SK-N-MC (cell line): ENCODE results near the gene TMEM135.
A peak's percentile ranks its signal among the peaks of the same experiment; 100 is the strongest.
"Not testable (repeated sequence)": the region's sequence is repeated elsewhere in the genome, so short reads cannot be mapped to it uniquely, and the experiment has no call there.

Experiments
- DNase-seq: peaks from one replicate; pipeline ENCODE4 v3.0.0-alpha.2; 2011; ENCODE audit warnings: low read depth, low spot score
- H3K27ac ChIP-seq: fragments of 200-600 bp; sonication (generic); 2 replicates; pipeline ENCODE4 v1.5.1; 2016; ENCODE audit warnings: mixed run types
- H3K36me3 ChIP-seq: fragments of 200-600 bp; sonication (generic); 2 replicates; pipeline ENCODE4 v1.6.1; 2017; ENCODE audit warnings: antibody characterized with exemption, low read length, mixed read lengths; ENCODE audit not compliant: insufficient read depth
- H3K4me3 ChIP-seq: fragments of 200-600 bp; sonication (generic); 2 replicates; pipeline ENCODE4 v1.5.1; 2016
- H3K9ac ChIP-seq: fragments of 200-600 bp; sonication (generic); 2 replicates; pipeline ENCODE4 v1.8.0; 2017; ENCODE audit warnings: mixed run types, mixed read lengths; ENCODE audit not compliant: insufficient read length
- H3K9me3 ChIP-seq: fragments of 200-600 bp; sonication (generic); 2 replicates; pipeline ENCODE4 v1.6.1; 2017; ENCODE audit warnings: low read depth, mild to moderate bottlenecking, antibody characterized with exemption, low read length, moderate library complexity, mixed read lengths
- EZH2 ChIP-seq: fragments of 200-600 bp; sonication (generic); IDR thresholded peaks from one replicate; pipeline ENCODE4 v1.6.1; 2017; ENCODE audit warnings: antibody characterized with exemption
- FOXP2 ChIP-seq: optimal IDR thresholded peaks from 2 replicates; pipeline ENCODE3; 2011; ENCODE audit warnings: mild to moderate bottlenecking, moderate library complexity; ENCODE audit not compliant: insufficient read depth; ENCODE audit errors: extremely low read length, control extremely low read depth
- POLR2AphosphoS5 ChIP-seq: IDR thresholded peaks from 2 replicates; pipeline ENCODE4 v1.6.1; 2012; ENCODE audit warnings: mild to moderate bottlenecking, low read depth, low read length, borderline replicate concordance

Gene TMEM135

DNA sequence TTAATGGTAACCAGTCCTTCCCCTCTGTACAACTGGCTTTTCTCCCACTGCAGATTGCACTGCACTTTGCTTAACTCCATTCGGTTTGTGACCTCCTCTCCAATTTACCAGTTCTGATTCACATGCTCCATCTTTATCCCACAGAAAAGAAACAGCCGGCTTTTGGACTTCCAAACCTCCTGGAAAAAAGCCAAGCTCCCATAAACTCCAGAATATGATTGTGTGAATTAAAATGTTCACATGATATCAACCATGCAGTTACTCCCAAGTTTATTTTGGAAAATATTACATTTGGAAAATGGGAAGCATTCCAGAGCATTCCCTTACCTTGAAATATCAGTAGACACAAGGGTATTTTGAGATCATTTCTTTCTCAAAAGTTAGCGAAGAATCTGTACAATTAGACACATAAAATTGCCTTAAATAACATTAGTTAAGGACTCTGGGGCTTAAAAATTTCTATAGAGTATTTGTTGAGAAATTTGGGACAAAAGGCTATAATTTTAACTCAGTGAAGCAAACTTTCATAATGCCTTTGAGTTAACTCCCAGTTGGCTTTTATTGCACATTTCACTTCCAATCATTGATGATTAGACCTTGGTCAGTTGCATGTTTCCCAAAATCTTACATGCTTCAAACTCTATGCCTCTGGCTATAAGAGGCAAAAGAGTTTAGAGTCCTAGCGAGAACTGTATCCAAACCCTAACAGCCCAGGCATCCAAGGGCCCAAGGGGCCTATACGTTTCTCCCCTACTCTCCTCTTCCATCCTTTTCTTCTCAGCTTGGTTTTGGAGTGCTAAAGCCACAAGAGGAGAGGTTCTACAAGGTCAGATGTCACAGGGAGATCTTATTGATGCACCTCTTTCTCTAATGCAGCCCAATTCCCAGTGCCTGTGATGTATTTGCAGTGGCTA, 23.6 kb upstream of the TMEM135 start:
- no peak for DNase-seq
- Histone ChIP-seq H3K9ac (no peak overlapping the region), H3K9me3 (no peaks in the 10 kb centered on the region), H3K27ac (no peak overlapping the region), H3K36me3 (no peaks in the 10 kb centered on the region), H3K4me3 (no peak overlapping the region)
- TF ChIP-seq EZH2 (no peak), FOXP2 (no peak), POLR2AphosphoS5 (no peak)

DNA sequence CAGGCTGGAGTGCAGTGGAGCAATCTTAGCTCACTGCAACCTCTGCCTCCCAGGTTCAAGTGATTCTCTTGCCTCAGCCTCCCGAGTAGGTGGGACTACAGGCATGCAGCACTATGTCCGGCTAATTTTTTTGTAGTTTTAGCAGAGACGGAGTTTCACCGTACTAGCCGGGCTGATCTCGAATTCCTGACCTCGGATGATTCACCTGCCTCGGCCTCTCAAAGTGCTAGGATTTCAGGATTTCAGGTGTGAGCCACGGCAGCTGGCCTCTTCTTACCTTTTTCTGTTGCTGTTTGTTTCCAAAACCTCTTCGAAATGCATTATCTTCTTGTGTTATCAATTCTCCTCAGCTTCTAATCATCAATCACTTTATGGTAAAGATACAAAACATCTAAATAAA, 22.1 kb upstream of the TMEM135 start:
- Histone ChIP-seq H3K9ac (no peak overlapping the region), H3K27ac (no peak overlapping the region), H3K36me3 (no peaks in the 10 kb centered on the region), H3K9me3 (no peaks in the 10 kb centered on the region), H3K4me3 (no peak overlapping the region)
- no peak for DNase-seq
- TF ChIP-seq EZH2 (no peak), POLR2AphosphoS5 (no peak), FOXP2 (no peak)

DNA sequence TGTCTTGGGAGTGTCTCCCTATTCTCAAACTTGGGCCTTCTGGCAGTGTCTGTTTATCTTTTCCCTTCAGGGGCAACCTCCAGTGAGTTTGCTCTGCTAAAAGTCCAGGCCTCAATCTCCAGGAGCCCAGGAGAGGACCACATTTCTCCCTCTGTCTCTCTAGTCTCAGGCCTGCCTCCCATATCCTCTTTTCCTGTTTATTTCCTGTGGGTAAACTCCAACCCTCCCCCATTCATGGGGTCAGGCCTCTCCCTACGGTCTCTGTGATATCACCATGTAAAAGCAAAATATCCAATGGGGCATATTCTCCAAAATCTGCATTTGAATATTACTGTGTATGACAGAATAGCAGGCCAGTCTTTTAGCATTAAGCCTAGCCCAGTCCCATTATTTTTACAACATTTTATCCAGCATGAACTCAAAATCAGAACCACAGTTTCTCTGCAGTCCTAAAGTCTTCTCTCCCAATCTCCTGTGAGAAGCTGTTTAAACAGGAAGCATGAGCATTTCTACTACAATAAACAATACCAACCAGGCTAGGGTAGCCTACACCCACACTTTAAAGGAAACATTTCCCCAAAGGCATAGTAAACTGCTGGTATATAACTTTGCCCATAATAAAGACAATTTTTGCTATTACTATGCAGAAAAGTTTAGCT, 18.0 kb upstream of the TMEM135 start:
- no peak for DNase-seq
- Histone ChIP-seq H3K9ac (no peak overlapping the region), H3K36me3 (no peaks in the 10 kb centered on the region), H3K4me3 (no peak overlapping the region), H3K27ac (0 out of 2 replicates have a peak overlapping the region, but pooled peaks have one; percentile 16), H3K9me3 (no peaks in the 10 kb centered on the region)
- no peak for TF ChIP-seq EZH2
- TF ChIP-seq FOXP2: no peak
- TF ChIP-seq POLR2AphosphoS5: no peak

DNA sequence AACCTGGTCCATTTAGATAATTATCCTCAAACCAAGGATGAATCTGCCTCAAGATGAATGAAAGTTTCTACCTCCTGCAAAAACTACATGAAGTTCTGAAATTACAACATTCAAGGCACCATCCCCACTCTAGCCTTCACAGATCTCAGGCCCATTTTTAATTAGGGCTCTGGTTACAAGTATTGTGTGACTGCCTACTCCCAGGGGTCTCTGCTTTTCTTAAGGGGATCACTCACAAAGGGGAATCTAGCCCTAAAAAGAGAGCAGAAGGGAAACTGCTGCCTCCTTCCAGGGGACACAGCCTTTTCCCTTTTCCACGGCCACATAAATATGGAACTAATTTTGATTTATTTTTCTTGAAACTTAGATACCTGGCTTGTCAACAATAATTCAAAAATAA, 17.4 kb upstream of the TMEM135 start:
- Histone ChIP-seq H3K4me3 (no peak overlapping the region), H3K36me3 (no peaks in the 10 kb centered on the region), H3K9ac (no peak overlapping the region), H3K9me3 (no peaks in the 10 kb centered on the region), H3K27ac (no peak overlapping the region)
- no peak for TF ChIP-seq EZH2
- no peak for TF ChIP-seq POLR2AphosphoS5
- no peak for TF ChIP-seq FOXP2
- no peak for DNase-seq

DNA sequence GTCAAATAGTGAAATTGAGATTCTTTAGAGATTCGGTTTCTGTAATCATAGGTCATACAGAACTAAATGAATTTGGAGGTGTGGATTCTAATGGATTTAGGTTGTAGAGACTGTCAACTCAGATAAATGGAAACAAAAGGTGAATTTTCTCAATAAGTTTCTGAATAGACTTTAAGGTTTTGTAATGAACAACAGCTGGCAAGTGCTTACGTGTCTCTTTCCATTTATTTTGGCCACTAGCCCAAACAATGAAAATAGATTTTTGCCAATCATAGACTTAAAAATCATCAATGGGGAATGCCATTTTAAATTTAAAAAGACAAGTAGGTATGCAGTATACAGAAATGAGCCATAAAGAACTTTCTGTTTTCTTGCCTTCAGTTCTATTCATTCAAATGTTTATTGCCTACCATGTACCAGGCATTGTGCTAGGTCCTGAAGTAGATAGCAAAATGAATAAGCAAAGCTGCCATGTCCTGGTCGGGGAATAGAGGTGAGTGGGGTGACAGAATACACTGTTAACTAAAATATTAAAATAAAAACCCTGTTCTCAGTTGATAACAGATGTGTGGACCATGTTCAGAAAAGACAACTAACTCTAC, 16.9 kb upstream of the TMEM135 start:
- no peak overlapping the region for H3K9ac ChIP-seq
- no peak for DNase-seq
- TF ChIP-seq FOXP2 (no peak), EZH2 (no peak), POLR2AphosphoS5 (no peak)
- no peak overlapping the region for H3K27ac ChIP-seq
- no peaks in the 10 kb centered on the region for H3K9me3 ChIP-seq
- H3K36me3 ChIP-seq: no peaks in the 10 kb centered on the region
- no peak overlapping the region for H3K4me3 ChIP-seq

DNA sequence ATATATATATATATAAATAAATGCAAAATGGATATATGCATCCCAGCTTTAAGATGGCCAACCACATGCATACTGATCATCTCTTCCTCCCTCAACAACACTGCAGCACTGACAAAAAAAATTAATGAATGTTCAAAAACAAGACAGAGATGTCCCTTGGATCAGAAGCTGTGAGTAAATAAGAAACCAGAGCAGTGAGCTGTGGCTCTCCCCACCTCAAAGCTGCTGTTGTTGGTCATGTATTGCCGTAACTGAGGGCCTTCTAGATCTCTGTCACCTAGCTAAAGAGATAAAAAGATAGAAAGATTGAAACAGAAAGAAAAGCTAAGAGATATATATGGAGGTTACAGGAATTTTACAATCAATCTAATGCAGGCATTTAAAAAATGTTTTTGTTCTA, 15.5 kb upstream of the TMEM135 start:
- H3K36me3 ChIP-seq: no peaks in the 10 kb centered on the region
- TF ChIP-seq EZH2: no peak
- no peak for TF ChIP-seq POLR2AphosphoS5
- no peak for TF ChIP-seq FOXP2
- no peak overlapping the region for H3K4me3 ChIP-seq
- H3K27ac ChIP-seq: no peak overlapping the region
- H3K9ac ChIP-seq: no peak overlapping the region
- DNase-seq: no peak
- no peaks in the 10 kb centered on the region for H3K9me3 ChIP-seq

DNA sequence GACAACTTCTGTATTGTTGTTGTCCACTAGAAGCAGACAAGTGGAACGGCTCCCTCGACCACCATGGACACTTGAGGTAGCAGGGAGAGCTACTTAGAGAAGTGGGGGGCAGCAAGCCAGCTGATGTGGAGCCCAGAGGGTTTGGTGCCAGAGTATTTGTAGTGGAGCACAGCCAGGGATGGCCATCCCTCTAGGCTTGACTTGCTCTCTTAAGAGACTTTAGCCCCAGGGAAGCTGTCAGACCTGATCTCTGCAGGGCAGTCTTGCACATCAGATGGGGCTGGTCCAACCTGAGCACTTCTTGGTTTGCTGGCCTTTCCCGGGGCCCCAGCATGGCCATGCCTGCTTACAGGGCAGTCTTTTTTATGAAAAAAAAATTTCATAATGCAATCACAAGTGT, 15.0 kb upstream of the TMEM135 start:
- Histone ChIP-seq H3K27ac (no peak overlapping the region), H3K4me3 (no peak overlapping the region), H3K36me3 (no peaks in the 10 kb centered on the region), H3K9me3 (no peaks in the 10 kb centered on the region), H3K9ac (no peak overlapping the region)
- DNase-seq: no peak
- TF ChIP-seq FOXP2 (no peak), EZH2 (no peak), POLR2AphosphoS5 (no peak)

DNA sequence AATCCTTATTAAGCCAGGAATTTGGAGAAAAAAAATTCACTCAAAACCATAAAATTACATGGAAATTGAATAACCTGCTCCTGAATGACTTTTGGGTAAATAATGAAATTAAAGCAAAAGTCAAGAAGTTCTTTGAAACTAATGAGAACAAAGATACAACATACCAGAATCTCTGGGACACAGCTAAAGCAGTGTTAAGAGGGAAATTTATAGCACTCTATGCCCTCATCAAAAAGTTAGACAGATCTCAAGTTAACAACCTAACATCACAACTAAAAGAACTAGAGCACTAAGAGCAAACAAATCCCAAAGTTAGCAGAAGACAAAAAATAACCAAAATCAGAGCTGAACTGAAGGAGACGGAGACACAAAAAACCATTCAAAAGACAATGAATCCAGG, 11.3 kb upstream of the TMEM135 start:
- not testable (repeated sequence) for H3K4me3 ChIP-seq, H3K36me3 ChIP-seq, H3K9ac ChIP-seq, H3K9me3 ChIP-seq, DNase-seq, H3K27ac ChIP-seq
